Stimulated activated naive CD8-positive, alpha-beta T cell treated with anti-CD3 and anti-CD28 coated beads, Interleukin-15, Interleukin-2, amounts not matched to agents 100 ng/mL and 50 ng/mL, for 24 hours (primary cell): ENCODE data around the gene SVIL.
"Not testable (repeated sequence)": the region's sequence is repeated elsewhere in the genome, so short reads cannot be mapped to it uniquely, and the experiment has no call there.

Experiments used
- H3K27ac Mint-ChIP-seq: one replicate; pipeline ENCODE4 v1.8.0; 2021; ENCODE audit warnings: mild to moderate bottlenecking, mixed read lengths
- H3K27me3 Mint-ChIP-seq: one replicate; pipeline ENCODE4 v1.8.0; 2021; ENCODE audit warnings: mixed read lengths
- H3K36me3 Mint-ChIP-seq: one replicate; pipeline ENCODE4 v1.8.0; 2021; ENCODE audit warnings: low read depth, mixed read lengths
- H3K4me1 Mint-ChIP-seq: one replicate; pipeline ENCODE4 v1.8.0; 2021; ENCODE audit warnings: low read depth, mixed read lengths
- H3K4me3 Mint-ChIP-seq: one replicate; pipeline ENCODE4 v1.8.0; 2021; ENCODE audit warnings: mild to moderate bottlenecking, mixed read lengths
- H3K9me3 Mint-ChIP-seq: one replicate; pipeline ENCODE4 v1.8.0; 2021; ENCODE audit warnings: mixed read lengths

The SVIL gene

GRCh38 chr10:29524720-29525119 is 110.1 kb downstream of the SVIL start:
- Mint-ChIP-seq H3K4me1 (no peaks in the 10 kb centered on the region), H3K36me3 (peaks cover 34% of the 10 kb centered on the region), H3K9me3 (no peaks in the 10 kb centered on the region), H3K27ac (no peak overlapping the region), H3K27me3 (no peaks in the 10 kb centered on the region), H3K4me3 (no peak overlapping the region)

- Mint-ChIP-seq H3K4me1 (no peaks in the 10 kb centered on the region), H3K9me3 (no peaks in the 10 kb centered on the region), H3K27me3 (no peaks in the 10 kb centered on the region), H3K27ac (no peak overlapping the region), H3K36me3 (peaks cover 29% of the 10 kb centered on the region), H3K4me3 (no peak overlapping the region)
Observed at GRCh38 chr10:29524294-29524693, 110.5 kb downstream of the SVIL start.

GRCh38 chr10:29522918-29523317 is 111.9 kb downstream of the SVIL start:
- Mint-ChIP-seq H3K27ac (no peak overlapping the region), H3K36me3 (peaks cover 29% of the 10 kb centered on the region), H3K4me1 (no peaks in the 10 kb centered on the region), H3K27me3 (no peaks in the 10 kb centered on the region), H3K9me3 (no peaks in the 10 kb centered on the region), H3K4me3 (no peak overlapping the region)

DNA sequence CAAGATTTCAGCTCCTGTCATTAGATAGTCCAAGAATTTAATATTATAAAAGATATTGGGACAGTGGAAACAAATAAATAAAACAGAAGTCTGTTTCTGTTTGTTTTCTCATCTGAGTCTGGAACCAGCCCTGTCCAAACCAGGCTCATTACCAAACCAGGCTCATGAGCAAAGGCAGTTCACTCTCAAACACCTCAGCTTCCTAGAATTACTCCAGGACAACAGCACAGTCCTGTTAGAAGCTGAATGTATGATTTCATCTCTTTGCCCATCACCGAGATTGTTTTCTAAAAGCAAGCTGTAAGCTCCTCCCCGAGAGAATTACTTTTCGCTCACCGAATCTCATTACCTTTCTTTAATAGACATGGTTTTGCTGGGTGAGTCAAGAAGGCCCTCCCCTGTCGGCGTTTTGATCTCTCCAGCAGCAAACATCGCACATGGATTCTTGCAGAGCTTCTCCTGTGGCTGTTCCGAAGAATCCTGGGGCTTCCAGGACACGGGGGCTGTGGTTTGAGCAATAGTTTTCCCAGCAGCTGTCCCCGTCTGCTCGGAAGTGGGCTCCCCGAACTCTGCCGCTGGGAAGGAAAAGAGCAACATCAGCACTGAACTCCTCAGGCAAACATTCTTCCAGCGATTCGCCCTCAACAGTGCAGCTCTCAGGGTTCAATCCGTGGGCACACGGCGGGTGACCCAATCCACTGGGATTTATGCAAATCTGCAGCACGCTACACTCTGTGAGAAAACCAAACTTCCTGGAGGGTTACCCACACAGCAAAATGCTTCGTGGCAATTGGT is 112.5 kb downstream of the SVIL start:
- Mint-ChIP-seq H3K27ac (no peak overlapping the region), H3K36me3 (peaks cover 28% of the 10 kb centered on the region), H3K4me3 (no peak overlapping the region), H3K27me3 (no peaks in the 10 kb centered on the region), H3K4me1 (no peaks in the 10 kb centered on the region), H3K9me3 (no peaks in the 10 kb centered on the region)

DNA sequence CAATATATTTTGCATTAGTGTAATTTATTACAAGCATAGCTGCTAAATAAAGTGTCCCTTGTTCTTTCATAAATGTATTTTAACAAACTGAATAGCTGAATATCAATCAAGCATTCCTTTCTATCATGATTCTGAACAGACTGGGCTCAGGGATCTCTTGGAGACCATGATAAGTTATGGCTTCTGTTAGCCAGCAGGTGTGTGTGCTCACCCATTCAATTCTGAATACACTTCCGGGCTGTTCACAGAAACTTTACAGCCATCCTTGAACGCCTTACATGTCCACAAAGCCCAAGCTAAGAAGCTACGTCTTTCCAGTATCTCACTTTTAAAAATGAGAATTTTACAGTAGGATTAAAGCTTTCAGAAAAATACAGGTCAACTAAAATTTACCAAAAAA is 115.1 kb downstream of the SVIL start:
- H3K9me3 Mint-ChIP-seq, result no peaks in the 10 kb centered on the region
- no peak overlapping the region for H3K27ac Mint-ChIP-seq
- H3K27me3 Mint-ChIP-seq, result no peaks in the 10 kb centered on the region
- H3K4me3 Mint-ChIP-seq, result no peak overlapping the region
- no peaks in the 10 kb centered on the region for H3K4me1 Mint-ChIP-seq
- peaks cover 24% of the 10 kb centered on the region for H3K36me3 Mint-ChIP-seq

GRCh38 chr10:29517352-29517923 is 117.3 kb downstream of the SVIL start:
- no peaks in the 10 kb centered on the region for H3K9me3 Mint-ChIP-seq
- H3K4me1 Mint-ChIP-seq, result no peaks in the 10 kb centered on the region
- H3K36me3 Mint-ChIP-seq, result peaks cover 20% of the 10 kb centered on the region
- H3K27me3 Mint-ChIP-seq, result no peaks in the 10 kb centered on the region
- H3K4me3 Mint-ChIP-seq, result no peak overlapping the region
- no peak overlapping the region for H3K27ac Mint-ChIP-seq

- H3K4me3 Mint-ChIP-seq, H3K9me3 Mint-ChIP-seq, H3K27ac Mint-ChIP-seq, H3K4me1 Mint-ChIP-seq, H3K27me3 Mint-ChIP-seq: not testable (repeated sequence)
- peaks cover 16% of the 10 kb centered on the region for H3K36me3 Mint-ChIP-seq
Observed at GRCh38 chr10:29516309-29516932, 118.3 kb downstream of the SVIL start.

GRCh38 chr10:29515879-29516278 is 118.9 kb downstream of the SVIL start:
- H3K27ac Mint-ChIP-seq, H3K9me3 Mint-ChIP-seq, H3K4me3 Mint-ChIP-seq, H3K4me1 Mint-ChIP-seq, H3K27me3 Mint-ChIP-seq: not testable (repeated sequence)
- peaks cover 11% of the 10 kb centered on the region for H3K36me3 Mint-ChIP-seq

GRCh38 chr10:29515104-29515503 is 119.7 kb downstream of the SVIL start:
- not testable (repeated sequence) for H3K9me3 Mint-ChIP-seq, H3K4me1 Mint-ChIP-seq, H3K27ac Mint-ChIP-seq, H3K4me3 Mint-ChIP-seq, H3K27me3 Mint-ChIP-seq
- H3K36me3 Mint-ChIP-seq, result peaks cover 11% of the 10 kb centered on the region

GRCh38 chr10:29514306-29514705 is 120.5 kb downstream of the SVIL start:
- Mint-ChIP-seq H3K36me3 (peaks cover 11% of the 10 kb centered on the region), H3K4me1 (no peaks in the 10 kb centered on the region), H3K9me3 (no peaks in the 10 kb centered on the region), H3K4me3 (no peak overlapping the region), H3K27me3 (no peaks in the 10 kb centered on the region), H3K27ac (no peak overlapping the region)

- no peak overlapping the region for H3K27ac Mint-ChIP-seq
- H3K9me3 Mint-ChIP-seq, result no peaks in the 10 kb centered on the region
- no peak overlapping the region for H3K4me3 Mint-ChIP-seq
- no peaks in the 10 kb centered on the region for H3K27me3 Mint-ChIP-seq
- H3K4me1 Mint-ChIP-seq, result no peaks in the 10 kb centered on the region
- peaks cover 5% of the 10 kb centered on the region for H3K36me3 Mint-ChIP-seq
Observed at GRCh38 chr10:29512425-29512974, 122.3 kb downstream of the SVIL start.

GRCh38 chr10:29511806-29512205 is 123.0 kb downstream of the SVIL start:
- not testable (repeated sequence) for H3K36me3 Mint-ChIP-seq, H3K4me1 Mint-ChIP-seq, H3K9me3 Mint-ChIP-seq, H3K27ac Mint-ChIP-seq, H3K4me3 Mint-ChIP-seq, H3K27me3 Mint-ChIP-seq

GRCh38 chr10:29510483-29511157 is 124.2 kb downstream of the SVIL start:
- not testable (repeated sequence) for H3K4me1 Mint-ChIP-seq, H3K27me3 Mint-ChIP-seq, H3K27ac Mint-ChIP-seq, H3K9me3 Mint-ChIP-seq, H3K4me3 Mint-ChIP-seq, H3K36me3 Mint-ChIP-seq

DNA sequence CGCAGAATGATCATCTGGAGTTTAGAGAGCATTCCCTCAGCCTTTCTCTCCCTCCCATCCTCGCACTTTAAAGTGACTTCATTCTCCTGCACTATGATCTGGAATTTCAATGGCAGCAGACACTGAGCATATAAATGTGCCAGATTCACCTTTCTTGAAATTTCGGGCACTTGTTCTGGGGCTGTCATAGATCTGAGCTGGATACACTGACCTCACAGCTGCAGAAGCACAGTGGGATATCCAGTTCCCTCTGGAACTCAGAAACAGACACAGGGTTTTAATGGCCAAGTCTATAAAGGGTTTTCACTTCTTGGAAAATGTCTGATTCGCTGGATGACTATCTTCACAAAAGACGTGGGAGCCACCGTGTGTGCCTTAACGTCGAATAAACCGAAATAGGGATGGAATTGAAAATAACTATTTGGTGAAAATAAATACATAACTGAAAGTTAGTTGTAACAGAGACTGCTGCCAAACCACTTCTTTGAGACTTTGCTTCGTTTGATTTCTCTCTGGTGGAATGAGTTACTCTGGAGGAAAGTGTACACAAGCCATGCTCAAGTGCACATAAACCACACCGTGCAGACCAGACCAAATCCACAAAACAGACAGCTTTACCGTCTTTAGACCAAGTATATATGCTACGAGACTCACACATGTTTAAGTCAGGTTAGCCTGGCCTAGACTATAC is 126.1 kb downstream of the SVIL start:
- Mint-ChIP-seq H3K36me3 (peaks cover 19% of the 10 kb centered on the region), H3K27me3 (no peaks in the 10 kb centered on the region), H3K4me1 (no peaks in the 10 kb centered on the region), H3K9me3 (no peaks in the 10 kb centered on the region), H3K4me3 (no peak overlapping the region), H3K27ac (no peak overlapping the region)

DNA sequence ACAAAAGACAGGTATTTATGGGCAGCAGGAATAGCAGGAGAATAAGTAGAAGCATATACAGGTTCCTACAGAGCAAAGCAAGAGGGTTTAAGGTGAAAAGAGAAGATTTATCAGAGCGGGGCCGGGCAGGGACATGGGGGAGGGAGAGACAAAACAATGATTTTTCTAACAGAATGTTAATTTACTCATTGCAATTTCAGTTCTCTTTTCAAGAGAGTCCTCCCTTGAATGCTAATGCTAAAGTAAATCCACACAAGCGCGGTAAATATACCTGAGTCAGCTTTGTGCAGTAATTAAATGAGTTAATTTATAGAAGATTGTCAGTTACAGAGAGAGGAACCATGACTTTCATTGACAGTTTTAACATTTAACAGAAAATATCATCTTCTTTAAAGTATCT is 127.0 kb downstream of the SVIL start:
- H3K4me3 Mint-ChIP-seq, H3K27me3 Mint-ChIP-seq, H3K9me3 Mint-ChIP-seq, H3K4me1 Mint-ChIP-seq, H3K27ac Mint-ChIP-seq: not testable (repeated sequence)
- H3K36me3 Mint-ChIP-seq, result peaks cover 18% of the 10 kb centered on the region
